ENCODE data around the gene ACP3.

Gene ACP3

GRCh38 chr3:132317229-132317948 lies at the start of gene ACP3:
ACP3 (plus strand) TSS chr3:132317407; CDS start chr3:132317457, 50 bp downstream.
- peak within 1 kb of the TSS; percentile 28 to 42 for H3K4me3 ChIP-seq (ENCODE audit: low read depth in 1 of 2, low read length in 2 of 2)
- no peaks in the 10 kb centered on the region for H3K36me3 ChIP-seq (ENCODE audit: control insufficient read depth in 1 of 2, insufficient read depth in 2 of 2, low read length in 2 of 2)
- H3K27ac ChIP-seq (ENCODE audit: low read length): peak within 1 kb of the TSS; percentile 4

GRCh38 chr3:132268956-132269355 lies 48.3 kb upstream of the ACP3 start:
- Histone ChIP-seq H3K9me3 (ENCODE audit: control insufficient read depth in 1 of 2, low read length in 2 of 2) (no peaks in the 10 kb centered on the region), H3K4me3 (ENCODE audit: low read depth in 1 of 2, low read length in 2 of 2) (no peak overlapping the region), H3K4me1 (ENCODE audit: control insufficient read depth in 1 of 2, insufficient read depth in 2 of 2, low read length in 2 of 2) (no peaks in the 10 kb centered on the region), H3K27ac (ENCODE audit: low read length) (no peak overlapping the region), H3K36me3 (ENCODE audit: control insufficient read depth in 1 of 2, insufficient read depth in 2 of 2, low read length in 2 of 2) (no peaks in the 10 kb centered on the region), H3K27me3 (ENCODE audit: low read depth, low read length) (no peaks in the 10 kb centered on the region)

More at GRCh38 chr3:132317229-132317948, at the start of gene ACP3:
- no peaks in the 10 kb centered on the region for H3K27me3 ChIP-seq (ENCODE audit: low read depth, low read length)
- H3K9me3 ChIP-seq (ENCODE audit: control insufficient read depth in 1 of 2, low read length in 2 of 2): no peaks in the 10 kb centered on the region
- peaks cover 0 to 10% of the 10 kb centered on the region in 2 donors for H3K4me1 ChIP-seq (ENCODE audit: control insufficient read depth in 1 of 2, insufficient read depth in 2 of 2, low read length in 2 of 2)

- peaks cover 0 to 5% of the 10 kb centered on the region in 2 donors for H3K9me3 ChIP-seq (ENCODE audit: control insufficient read depth in 1 of 2, low read length in 2 of 2)
- no peak overlapping the region for H3K27ac ChIP-seq (ENCODE audit: low read length)
These were observed 44.2 kb upstream of the ACP3 start for GRCh38 chr3:132273036-132273435.

GRCh38 chr3:132276228-132276906 lies 40.8 kb upstream of the ACP3 start:
- no peak overlapping the region for H3K27ac ChIP-seq (ENCODE audit: low read length)
- peaks cover 0 to 5% of the 10 kb centered on the region in 2 donors for H3K9me3 ChIP-seq (ENCODE audit: control insufficient read depth in 1 of 2, low read length in 2 of 2)
- no peaks in the 10 kb centered on the region for H3K36me3 ChIP-seq (ENCODE audit: control insufficient read depth in 1 of 2, insufficient read depth in 2 of 2, low read length in 2 of 2)

More at GRCh38 chr3:132273036-132273435, 44.2 kb upstream of the ACP3 start:
- Histone ChIP-seq H3K36me3 (ENCODE audit: control insufficient read depth in 1 of 2, insufficient read depth in 2 of 2, low read length in 2 of 2) (no peaks in the 10 kb centered on the region), H3K4me3 (ENCODE audit: low read depth in 1 of 2, low read length in 2 of 2) (no peak overlapping the region), H3K27me3 (ENCODE audit: low read depth, low read length) (no peaks in the 10 kb centered on the region), H3K4me1 (ENCODE audit: control insufficient read depth in 1 of 2, insufficient read depth in 2 of 2, low read length in 2 of 2) (no peaks in the 10 kb centered on the region)

GRCh38 chr3:132279030-132279429 lies 38.2 kb upstream of the ACP3 start:
- Histone ChIP-seq H3K36me3 (ENCODE audit: control insufficient read depth in 1 of 2, insufficient read depth in 2 of 2, low read length in 2 of 2) (no peaks in the 10 kb centered on the region), H3K9me3 (ENCODE audit: control insufficient read depth in 1 of 2, low read length in 2 of 2) (peaks cover 0 to 5% of the 10 kb centered on the region in 2 donors), H3K4me3 (ENCODE audit: low read depth in 1 of 2, low read length in 2 of 2) (no peak overlapping the region), H3K27me3 (ENCODE audit: low read depth, low read length) (no peaks in the 10 kb centered on the region), H3K4me1 (ENCODE audit: control insufficient read depth in 1 of 2, insufficient read depth in 2 of 2, low read length in 2 of 2) (no peaks in the 10 kb centered on the region), H3K27ac (ENCODE audit: low read length) (no peak overlapping the region)

More at GRCh38 chr3:132276228-132276906, 40.8 kb upstream of the ACP3 start:
- H3K4me1 ChIP-seq (ENCODE audit: control insufficient read depth in 1 of 2, insufficient read depth in 2 of 2, low read length in 2 of 2): no peaks in the 10 kb centered on the region
- H3K4me3 ChIP-seq (ENCODE audit: low read depth in 1 of 2, low read length in 2 of 2): no peak overlapping the region
- H3K27me3 ChIP-seq (ENCODE audit: low read depth, low read length): no peaks in the 10 kb centered on the region

GRCh38 chr3:132283440-132283839 lies 33.8 kb upstream of the ACP3 start:
- no peaks in the 10 kb centered on the region for H3K36me3 ChIP-seq (ENCODE audit: control insufficient read depth in 1 of 2, insufficient read depth in 2 of 2, low read length in 2 of 2)
- no peak overlapping the region for H3K27ac ChIP-seq (ENCODE audit: low read length)
- H3K27me3 ChIP-seq (ENCODE audit: low read depth, low read length): no peaks in the 10 kb centered on the region
- no peaks in the 10 kb centered on the region for H3K4me1 ChIP-seq (ENCODE audit: control insufficient read depth in 1 of 2, insufficient read depth in 2 of 2, low read length in 2 of 2)
- no peak overlapping the region for H3K4me3 ChIP-seq (ENCODE audit: low read depth in 1 of 2, low read length in 2 of 2)
- H3K9me3 ChIP-seq (ENCODE audit: control insufficient read depth in 1 of 2, low read length in 2 of 2): no peaks in the 10 kb centered on the region

- no peak overlapping the region for H3K4me3 ChIP-seq (ENCODE audit: low read depth in 1 of 2, low read length in 2 of 2)
- no peaks in the 10 kb centered on the region for H3K36me3 ChIP-seq (ENCODE audit: control insufficient read depth in 1 of 2, insufficient read depth in 2 of 2, low read length in 2 of 2)
- no peak overlapping the region for H3K27ac ChIP-seq (ENCODE audit: low read length)
- H3K9me3 ChIP-seq (ENCODE audit: control insufficient read depth in 1 of 2, low read length in 2 of 2): no peaks in the 10 kb centered on the region
- H3K27me3 ChIP-seq (ENCODE audit: low read depth, low read length): no peaks in the 10 kb centered on the region
- H3K4me1 ChIP-seq (ENCODE audit: control insufficient read depth in 1 of 2, insufficient read depth in 2 of 2, low read length in 2 of 2): no peaks in the 10 kb centered on the region
These were observed 33.2 kb upstream of the ACP3 start for GRCh38 chr3:132283916-132284405.

GRCh38 chr3:132284781-132285619 lies 32.2 kb upstream of the ACP3 start:
- H3K9me3 ChIP-seq (ENCODE audit: control insufficient read depth in 1 of 2, low read length in 2 of 2): no peaks in the 10 kb centered on the region
- no peak overlapping the region for H3K4me3 ChIP-seq (ENCODE audit: low read depth in 1 of 2, low read length in 2 of 2)
- H3K27ac ChIP-seq (ENCODE audit: low read length): no peak overlapping the region
- no peaks in the 10 kb centered on the region for H3K27me3 ChIP-seq (ENCODE audit: low read depth, low read length)
- H3K4me1 ChIP-seq (ENCODE audit: control insufficient read depth in 1 of 2, insufficient read depth in 2 of 2, low read length in 2 of 2): no peaks in the 10 kb centered on the region
- H3K36me3 ChIP-seq (ENCODE audit: control insufficient read depth in 1 of 2, insufficient read depth in 2 of 2, low read length in 2 of 2): no peaks in the 10 kb centered on the region

- Histone ChIP-seq H3K4me3 (ENCODE audit: low read depth in 1 of 2, low read length in 2 of 2) (no peak overlapping the region), H3K9me3 (ENCODE audit: control insufficient read depth in 1 of 2, low read length in 2 of 2) (no peaks in the 10 kb centered on the region), H3K27ac (ENCODE audit: low read length) (no peak overlapping the region), H3K4me1 (ENCODE audit: control insufficient read depth in 1 of 2, insufficient read depth in 2 of 2, low read length in 2 of 2) (no peaks in the 10 kb centered on the region), H3K27me3 (ENCODE audit: low read depth, low read length) (no peaks in the 10 kb centered on the region), H3K36me3 (ENCODE audit: control insufficient read depth in 1 of 2, insufficient read depth in 2 of 2, low read length in 2 of 2) (no peaks in the 10 kb centered on the region)
These were observed 31.6 kb upstream of the ACP3 start for GRCh38 chr3:132285620-132285945.

- H3K27me3 ChIP-seq (ENCODE audit: low read depth, low read length): no peaks in the 10 kb centered on the region
- no peaks in the 10 kb centered on the region for H3K4me1 ChIP-seq (ENCODE audit: control insufficient read depth in 1 of 2, insufficient read depth in 2 of 2, low read length in 2 of 2)
- H3K36me3 ChIP-seq (ENCODE audit: control insufficient read depth in 1 of 2, insufficient read depth in 2 of 2, low read length in 2 of 2): no peaks in the 10 kb centered on the region
- H3K9me3 ChIP-seq (ENCODE audit: control insufficient read depth in 1 of 2, low read length in 2 of 2): no peaks in the 10 kb centered on the region
- no peak overlapping the region for H3K4me3 ChIP-seq (ENCODE audit: low read depth in 1 of 2, low read length in 2 of 2)
- H3K27ac ChIP-seq (ENCODE audit: low read length): no peak overlapping the region
These were observed 31.2 kb upstream of the ACP3 start for GRCh38 chr3:132286035-132286434.

GRCh38 chr3:132288357-132288756 lies 28.9 kb upstream of the ACP3 start:
- Histone ChIP-seq H3K4me3 (ENCODE audit: low read depth in 1 of 2, low read length in 2 of 2) (no peak overlapping the region), H3K4me1 (ENCODE audit: control insufficient read depth in 1 of 2, insufficient read depth in 2 of 2, low read length in 2 of 2) (no peaks in the 10 kb centered on the region), H3K27ac (ENCODE audit: low read length) (no peak overlapping the region), H3K36me3 (ENCODE audit: control insufficient read depth in 1 of 2, insufficient read depth in 2 of 2, low read length in 2 of 2) (no peaks in the 10 kb centered on the region), H3K27me3 (ENCODE audit: low read depth, low read length) (no peaks in the 10 kb centered on the region), H3K9me3 (ENCODE audit: control insufficient read depth in 1 of 2, low read length in 2 of 2) (no peaks in the 10 kb centered on the region)
